Measurements from ENCODE around the gene TLE5. TPM values are rescaled to one million over a fixed set of nuclear protein-coding genes. Genes with fewer than 3 reads are reported as not detected.

TLE5 gene
- total and polyA plus RNA-seq, 9 of the 15 experiments (the other 6 are each of a cell fraction or from before 2014, with no cell fraction given), result 2.0 to 347 (median 235) TPM

DNA sequence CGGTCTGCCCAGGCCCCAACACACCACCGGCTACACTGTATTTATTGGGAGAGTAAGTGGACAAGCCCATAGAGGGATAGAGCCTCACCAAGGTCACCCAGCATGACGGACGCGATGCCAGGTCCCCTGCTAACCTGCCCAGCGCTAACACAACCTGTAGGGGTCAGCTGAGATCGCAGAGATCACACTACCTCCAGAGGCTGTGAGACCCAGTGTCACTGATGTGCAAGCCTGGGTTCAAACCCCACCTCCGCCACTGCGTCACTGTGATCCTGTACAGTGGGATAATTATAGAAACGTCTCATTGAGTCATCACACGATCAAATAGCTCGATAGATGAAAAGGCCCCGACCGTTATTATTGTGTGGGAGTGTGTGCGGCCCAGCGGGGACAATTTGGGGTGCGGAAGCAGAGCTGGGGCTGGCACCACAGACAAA is 22.6 kb downstream of the TLE5 start (continued):
- TF ChIP-seq, protein P1, sequence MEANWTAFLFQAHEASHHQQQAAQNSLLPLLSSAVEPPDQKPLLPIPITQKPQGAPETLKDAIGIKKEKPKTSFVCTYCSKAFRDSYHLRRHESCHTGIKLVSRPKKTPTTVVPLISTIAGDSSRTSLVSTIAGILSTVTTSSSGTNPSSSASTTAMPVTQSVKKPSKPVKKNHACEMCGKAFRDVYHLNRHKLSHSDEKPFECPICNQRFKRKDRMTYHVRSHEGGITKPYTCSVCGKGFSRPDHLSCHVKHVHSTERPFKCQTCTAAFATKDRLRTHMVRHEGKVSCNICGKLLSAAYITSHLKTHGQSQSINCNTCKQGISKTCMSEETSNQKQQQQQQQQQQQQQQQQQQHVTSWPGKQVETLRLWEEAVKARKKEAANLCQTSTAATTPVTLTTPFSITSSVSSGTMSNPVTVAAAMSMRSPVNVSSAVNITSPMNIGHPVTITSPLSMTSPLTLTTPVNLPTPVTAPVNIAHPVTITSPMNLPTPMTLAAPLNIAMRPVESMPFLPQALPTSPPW (CRISPR knock-in tag; IDR thresholded peaks at IDR 0.05), result 0 out of 2 replicates have a peak, but pooled peaks have one; percentile 9
- TF ChIP-seq CREM (IDR thresholded peaks at IDR 0.05; ENCODE audit: low read depth), result peak; percentile 46
- TF ChIP-seq TAL1 (IDR thresholded peaks at IDR 0.05), result no peak
- TF ChIP-seq EP400 (IDR thresholded peaks at IDR 0.05), result peak; percentile 19; the same call in 1 of the 2 replicates
- TF ChIP-seq, protein P2, sequence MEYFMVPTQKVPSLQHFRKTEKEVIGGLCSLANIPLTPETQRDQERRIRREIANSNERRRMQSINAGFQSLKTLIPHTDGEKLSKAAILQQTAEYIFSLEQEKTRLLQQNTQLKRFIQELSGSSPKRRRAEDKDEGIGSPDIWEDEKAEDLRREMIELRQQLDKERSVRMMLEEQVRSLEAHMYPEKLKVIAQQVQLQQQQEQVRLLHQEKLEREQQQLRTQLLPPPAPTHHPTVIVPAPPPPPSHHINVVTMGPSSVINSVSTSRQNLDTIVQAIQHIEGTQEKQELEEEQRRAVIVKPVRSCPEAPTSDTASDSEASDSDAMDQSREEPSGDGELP (CRISPR knock-in tag; IDR thresholded peaks at IDR 0.05; ENCODE audit: borderline replicate concordance), result peak; percentile 49; the same call in 1 of the 2 replicates
- no peak for TF ChIP-seq ZNF146 (CRISPR knock-in tag; IDR thresholded peaks at IDR 0.05; ENCODE audit: unreplicated experiment)
- TF ChIP-seq, protein P3, sequence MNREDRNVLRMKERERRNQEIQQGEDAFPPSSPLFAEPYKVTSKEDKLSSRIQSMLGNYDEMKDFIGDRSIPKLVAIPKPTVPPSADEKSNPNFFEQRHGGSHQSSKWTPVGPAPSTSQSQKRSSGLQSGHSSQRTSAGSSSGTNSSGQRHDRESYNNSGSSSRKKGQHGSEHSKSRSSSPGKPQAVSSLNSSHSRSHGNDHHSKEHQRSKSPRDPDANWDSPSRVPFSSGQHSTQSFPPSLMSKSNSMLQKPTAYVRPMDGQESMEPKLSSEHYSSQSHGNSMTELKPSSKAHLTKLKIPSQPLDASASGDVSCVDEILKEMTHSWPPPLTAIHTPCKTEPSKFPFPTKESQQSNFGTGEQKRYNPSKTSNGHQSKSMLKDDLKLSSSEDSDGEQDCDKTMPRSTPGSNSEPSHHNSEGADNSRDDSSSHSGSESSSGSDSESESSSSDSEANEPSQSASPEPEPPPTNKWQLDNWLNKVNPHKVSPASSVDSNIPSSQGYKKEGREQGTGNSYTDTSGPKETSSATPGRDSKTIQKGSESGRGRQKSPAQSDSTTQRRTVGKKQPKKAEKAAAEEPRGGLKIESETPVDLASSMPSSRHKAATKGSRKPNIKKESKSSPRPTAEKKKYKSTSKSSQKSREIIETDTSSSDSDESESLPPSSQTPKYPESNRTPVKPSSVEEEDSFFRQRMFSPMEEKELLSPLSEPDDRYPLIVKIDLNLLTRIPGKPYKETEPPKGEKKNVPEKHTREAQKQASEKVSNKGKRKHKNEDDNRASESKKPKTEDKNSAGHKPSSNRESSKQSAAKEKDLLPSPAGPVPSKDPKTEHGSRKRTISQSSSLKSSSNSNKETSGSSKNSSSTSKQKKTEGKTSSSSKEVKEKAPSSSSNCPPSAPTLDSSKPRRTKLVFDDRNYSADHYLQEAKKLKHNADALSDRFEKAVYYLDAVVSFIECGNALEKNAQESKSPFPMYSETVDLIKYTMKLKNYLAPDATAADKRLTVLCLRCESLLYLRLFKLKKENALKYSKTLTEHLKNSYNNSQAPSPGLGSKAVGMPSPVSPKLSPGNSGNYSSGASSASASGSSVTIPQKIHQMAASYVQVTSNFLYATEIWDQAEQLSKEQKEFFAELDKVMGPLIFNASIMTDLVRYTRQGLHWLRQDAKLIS (CRISPR knock-in tag; IDR thresholded peaks at IDR 0.05), result 0 out of 2 replicates have a peak, but pooled peaks have one; percentile 14
- 0 out of 2 replicates have a peak, but pooled peaks have one; percentile 38 for TF ChIP-seq JUND (IDR thresholded peaks at IDR 0.05; ENCODE audit: borderline replicate concordance, low read depth, low read length)
- no peak for TF ChIP-seq JUND (tag; IDR thresholded peaks at IDR 0.05; ENCODE audit: borderline replicate concordance, low read depth, low read length)
- TF ChIP-seq, protein P4, sequence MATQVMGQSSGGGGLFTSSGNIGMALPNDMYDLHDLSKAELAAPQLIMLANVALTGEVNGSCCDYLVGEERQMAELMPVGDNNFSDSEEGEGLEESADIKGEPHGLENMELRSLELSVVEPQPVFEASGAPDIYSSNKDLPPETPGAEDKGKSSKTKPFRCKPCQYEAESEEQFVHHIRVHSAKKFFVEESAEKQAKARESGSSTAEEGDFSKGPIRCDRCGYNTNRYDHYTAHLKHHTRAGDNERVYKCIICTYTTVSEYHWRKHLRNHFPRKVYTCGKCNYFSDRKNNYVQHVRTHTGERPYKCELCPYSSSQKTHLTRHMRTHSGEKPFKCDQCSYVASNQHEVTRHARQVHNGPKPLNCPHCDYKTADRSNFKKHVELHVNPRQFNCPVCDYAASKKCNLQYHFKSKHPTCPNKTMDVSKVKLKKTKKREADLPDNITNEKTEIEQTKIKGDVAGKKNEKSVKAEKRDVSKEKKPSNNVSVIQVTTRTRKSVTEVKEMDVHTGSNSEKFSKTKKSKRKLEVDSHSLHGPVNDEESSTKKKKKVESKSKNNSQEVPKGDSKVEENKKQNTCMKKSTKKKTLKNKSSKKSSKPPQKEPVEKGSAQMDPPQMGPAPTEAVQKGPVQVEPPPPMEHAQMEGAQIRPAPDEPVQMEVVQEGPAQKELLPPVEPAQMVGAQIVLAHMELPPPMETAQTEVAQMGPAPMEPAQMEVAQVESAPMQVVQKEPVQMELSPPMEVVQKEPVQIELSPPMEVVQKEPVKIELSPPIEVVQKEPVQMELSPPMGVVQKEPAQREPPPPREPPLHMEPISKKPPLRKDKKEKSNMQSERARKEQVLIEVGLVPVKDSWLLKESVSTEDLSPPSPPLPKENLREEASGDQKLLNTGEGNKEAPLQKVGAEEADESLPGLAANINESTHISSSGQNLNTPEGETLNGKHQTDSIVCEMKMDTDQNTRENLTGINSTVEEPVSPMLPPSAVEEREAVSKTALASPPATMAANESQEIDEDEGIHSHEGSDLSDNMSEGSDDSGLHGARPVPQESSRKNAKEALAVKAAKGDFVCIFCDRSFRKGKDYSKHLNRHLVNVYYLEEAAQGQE (IDR thresholded peaks at IDR 0.05; ENCODE audit: borderline replicate concordance), result 0 out of 2 replicates have a peak, but pooled peaks have one; percentile 10
- TF ChIP-seq, protein P4 (CRISPR knock-in tag; IDR thresholded peaks at IDR 0.05; ENCODE audit: low read depth), result no peak

All from K562 (cell line).